ENCODE measurements around the gene C1QL4.

GRCh38 chr12:49340095-49340870 lies 3.3 kb upstream of the C1QL4 start:
- TF ChIP-seq, protein P1, sequence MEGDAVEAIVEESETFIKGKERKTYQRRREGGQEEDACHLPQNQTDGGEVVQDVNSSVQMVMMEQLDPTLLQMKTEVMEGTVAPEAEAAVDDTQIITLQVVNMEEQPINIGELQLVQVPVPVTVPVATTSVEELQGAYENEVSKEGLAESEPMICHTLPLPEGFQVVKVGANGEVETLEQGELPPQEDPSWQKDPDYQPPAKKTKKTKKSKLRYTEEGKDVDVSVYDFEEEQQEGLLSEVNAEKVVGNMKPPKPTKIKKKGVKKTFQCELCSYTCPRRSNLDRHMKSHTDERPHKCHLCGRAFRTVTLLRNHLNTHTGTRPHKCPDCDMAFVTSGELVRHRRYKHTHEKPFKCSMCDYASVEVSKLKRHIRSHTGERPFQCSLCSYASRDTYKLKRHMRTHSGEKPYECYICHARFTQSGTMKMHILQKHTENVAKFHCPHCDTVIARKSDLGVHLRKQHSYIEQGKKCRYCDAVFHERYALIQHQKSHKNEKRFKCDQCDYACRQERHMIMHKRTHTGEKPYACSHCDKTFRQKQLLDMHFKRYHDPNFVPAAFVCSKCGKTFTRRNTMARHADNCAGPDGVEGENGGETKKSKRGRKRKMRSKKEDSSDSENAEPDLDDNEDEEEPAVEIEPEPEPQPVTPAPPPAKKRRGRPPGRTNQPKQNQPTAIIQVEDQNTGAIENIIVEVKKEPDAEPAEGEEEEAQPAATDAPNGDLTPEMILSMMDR (conservative IDR thresholded peaks at IDR 0.05 in 1 of 2, IDR thresholded peaks at IDR 0.05 in 1 of 2; ENCODE audit: low read depth in 1 of 2, low read length in 2 of 2) = no peak
- no peak for TF ChIP-seq EZH2 (IDR thresholded peaks at IDR 0.05; ENCODE audit: low read length, missing control alignments)

Data from fibroblast of lung (primary cell).